OCI-LY1 (cell line): ENCODE data around the gene TBC1D9B.

Source experiments
- H2AFZ ChIP-seq: fragments of 200-600 bp; sonication (generic), shearing (Covaris generic); 2 replicates; pipeline ENCODE4 v1.6.0; 2014; ENCODE audit warnings: antibody characterized with exemption, mild to moderate bottlenecking, low read length
- H3F3A ChIP-seq: fragments of 200-600 bp; sonication (generic), shearing (Covaris generic); 2 replicates; pipeline ENCODE4 v1.6.0; 2014; ENCODE audit warnings: mild to moderate bottlenecking, antibody characterized with exemption, low read length, moderate library complexity; ENCODE audit not compliant: insufficient read depth
- H3K27ac ChIP-seq: fragments of 200-600 bp; sonication (generic); 2 replicates; pipeline ENCODE4 v1.5.1; 2014; ENCODE audit warnings: low read length, mixed run types, mild to moderate bottlenecking, low read depth; ENCODE audit not compliant: poor library complexity, severe bottlenecking
- H3K27me3 ChIP-seq: fragments of 200-600 bp; sonication (generic); 2 replicates; pipeline ENCODE4 v1.6.0; 2014; ENCODE audit warnings: antibody characterized with exemption, mild to moderate bottlenecking, low read length, moderate library complexity; ENCODE audit not compliant: insufficient read depth
- H3K36me3 ChIP-seq: fragments of 200-600 bp; sonication (generic); 2 replicates; pipeline ENCODE4 v1.6.1; 2014; ENCODE audit warnings: mild to moderate bottlenecking, antibody characterized with exemption, low read length, moderate library complexity, mixed read lengths; ENCODE audit not compliant: insufficient read depth
- H3K4me1 ChIP-seq: fragments of 200-600 bp; sonication (generic); 2 replicates; pipeline ENCODE4 v1.5.1; 2014; ENCODE audit warnings: mild to moderate bottlenecking, low read length, moderate library complexity; ENCODE audit not compliant: insufficient read depth, severe bottlenecking
- H3K4me2 ChIP-seq: fragments of 200-600 bp; sonication (generic), shearing (Covaris generic); 2 replicates; pipeline ENCODE4 v1.6.1; 2014; ENCODE audit warnings: low read length
- H3K4me3 ChIP-seq: fragments of 200-600 bp; sonication (generic); 2 replicates; pipeline ENCODE4 v1.5.1; 2014; ENCODE audit warnings: low read length, low read depth, mild to moderate bottlenecking, mixed read lengths; ENCODE audit not compliant: poor library complexity, severe bottlenecking
- H3K79me2 ChIP-seq: fragments of 200-600 bp; shearing (Covaris generic); 2 replicates; pipeline ENCODE4 v1.6.1; 2016; ENCODE audit warnings: mixed run types, low read length, mixed read lengths; ENCODE audit not compliant: insufficient read depth
- H3K9ac ChIP-seq: fragments of 200-600 bp; sonication (generic), shearing (Covaris generic); 2 replicates; pipeline ENCODE4 v1.6.1; 2014; ENCODE audit warnings: mild to moderate bottlenecking, low read length, mixed read lengths
- H3K9me2 ChIP-seq: fragments of 200-600 bp; sonication (generic), shearing (Covaris generic); 2 replicates; pipeline ENCODE4 v1.6.1; 2014; ENCODE audit warnings: low read depth, mild to moderate bottlenecking, low read length, mixed read lengths
- H3K9me3 ChIP-seq: fragments of 200-600 bp; shearing (Covaris generic); 2 replicates; pipeline ENCODE4 v1.6.1; 2014; ENCODE audit warnings: low read length, mixed read lengths
- H4K20me1 ChIP-seq: fragments of 200-600 bp; sonication (generic), shearing (Covaris generic); 2 replicates; pipeline ENCODE4 v1.6.0; 2016; ENCODE audit warnings: mild to moderate bottlenecking, low read length; ENCODE audit not compliant: insufficient read depth
- EZH2 ChIP-seq: fragments of 200-600 bp; sonication (generic), shearing (Covaris generic); IDR thresholded peaks from 2 replicates; pipeline ENCODE4 v1.8.0; 2017; ENCODE audit warnings: borderline replicate concordance, mixed run types, mild to moderate bottlenecking, antibody characterized with exemption, low read length, moderate library complexity, mixed read lengths
- TF ChIP-seq, protein P1 (sequence below): fragments of 200-600 bp; sonication (generic), shearing (Covaris generic); IDR thresholded peaks from 2 replicates; pipeline ENCODE4 v1.5.1; 2017; ENCODE audit warnings: mild to moderate bottlenecking, antibody characterized with exemption, low read length, moderate library complexity, mixed read lengths

Gene TBC1D9B

GRCh38 chr5:179880066-179880650 is 27.5 kb downstream of the TBC1D9B start:
- Histone ChIP-seq H3K27ac (no peak overlapping the region), H4K20me1 (no peaks in the 10 kb centered on the region), H2AFZ (no peak overlapping the region), H3K4me1 (no peaks in the 10 kb centered on the region), H3K9ac (no peak overlapping the region), H3K4me3 (no peak overlapping the region), H3K9me2 (no peaks in the 10 kb centered on the region), H3K27me3 (no peaks in the 10 kb centered on the region), H3K79me2 (no peaks in the 10 kb centered on the region), H3K36me3 (peaks cover 54% of the 10 kb centered on the region), H3K9me3 (peaks cover 20% of the 10 kb centered on the region), H3K4me2 (no peak overlapping the region), H3F3A (no peaks in the 10 kb centered on the region)
- TF ChIP-seq EZH2 = no peak
- TF ChIP-seq, protein P1, sequence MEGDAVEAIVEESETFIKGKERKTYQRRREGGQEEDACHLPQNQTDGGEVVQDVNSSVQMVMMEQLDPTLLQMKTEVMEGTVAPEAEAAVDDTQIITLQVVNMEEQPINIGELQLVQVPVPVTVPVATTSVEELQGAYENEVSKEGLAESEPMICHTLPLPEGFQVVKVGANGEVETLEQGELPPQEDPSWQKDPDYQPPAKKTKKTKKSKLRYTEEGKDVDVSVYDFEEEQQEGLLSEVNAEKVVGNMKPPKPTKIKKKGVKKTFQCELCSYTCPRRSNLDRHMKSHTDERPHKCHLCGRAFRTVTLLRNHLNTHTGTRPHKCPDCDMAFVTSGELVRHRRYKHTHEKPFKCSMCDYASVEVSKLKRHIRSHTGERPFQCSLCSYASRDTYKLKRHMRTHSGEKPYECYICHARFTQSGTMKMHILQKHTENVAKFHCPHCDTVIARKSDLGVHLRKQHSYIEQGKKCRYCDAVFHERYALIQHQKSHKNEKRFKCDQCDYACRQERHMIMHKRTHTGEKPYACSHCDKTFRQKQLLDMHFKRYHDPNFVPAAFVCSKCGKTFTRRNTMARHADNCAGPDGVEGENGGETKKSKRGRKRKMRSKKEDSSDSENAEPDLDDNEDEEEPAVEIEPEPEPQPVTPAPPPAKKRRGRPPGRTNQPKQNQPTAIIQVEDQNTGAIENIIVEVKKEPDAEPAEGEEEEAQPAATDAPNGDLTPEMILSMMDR = no peak

- no peaks in the 10 kb centered on the region for H3K27me3 ChIP-seq
- H2AFZ ChIP-seq = no peak overlapping the region
- no peak overlapping the region for H3K4me2 ChIP-seq
- no peaks in the 10 kb centered on the region for H3F3A ChIP-seq
- H3K79me2 ChIP-seq = no peaks in the 10 kb centered on the region
- TF ChIP-seq, protein P1 = no peak
- TF ChIP-seq EZH2 = no peak
- H3K9me3 ChIP-seq = peaks cover 20% of the 10 kb centered on the region
- H3K36me3 ChIP-seq = peaks cover 54% of the 10 kb centered on the region
- H4K20me1 ChIP-seq = no peaks in the 10 kb centered on the region
- H3K9me2 ChIP-seq = no peaks in the 10 kb centered on the region
- H3K27ac ChIP-seq = no peak overlapping the region
- H3K4me3 ChIP-seq = no peak overlapping the region
- H3K9ac ChIP-seq = no peak overlapping the region
- H3K4me1 ChIP-seq = no peaks in the 10 kb centered on the region
Measured at GRCh38 chr5:179879690-179880010, 28.0 kb downstream of the TBC1D9B start.

DNA sequence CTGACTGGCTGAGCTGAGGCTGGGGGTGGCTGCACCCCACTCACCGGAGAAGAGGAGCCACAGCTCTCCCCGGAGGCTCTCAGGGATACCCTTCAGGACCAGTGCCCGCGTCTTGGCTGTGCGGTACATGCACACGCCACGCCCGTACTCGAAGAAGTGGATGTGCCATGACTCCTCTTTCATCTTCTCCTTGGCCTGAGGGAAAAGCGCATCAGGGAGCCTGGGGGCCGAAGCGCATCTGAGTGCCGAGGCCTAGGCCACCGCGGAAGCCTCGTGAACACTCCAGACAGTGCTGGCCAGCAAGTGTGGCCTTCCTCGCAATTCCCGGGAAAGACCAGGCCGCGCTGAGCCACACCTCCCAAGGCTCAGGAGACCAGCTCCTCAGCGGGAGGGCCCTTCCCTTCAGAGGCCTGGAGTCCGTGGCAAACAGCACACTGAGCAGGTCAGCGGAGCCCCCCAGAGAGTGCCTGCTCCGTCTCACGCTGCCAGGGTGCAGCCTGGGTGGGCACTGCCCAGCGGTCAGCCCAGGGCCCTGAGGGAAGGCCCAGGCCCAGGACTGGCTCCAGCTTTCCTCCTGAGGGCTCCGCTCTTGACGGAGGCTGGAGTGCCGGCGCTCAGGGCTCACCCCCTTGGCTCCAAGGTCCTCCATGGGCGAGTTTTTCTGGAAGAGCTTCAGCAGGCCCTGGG is 28.6 kb downstream of the TBC1D9B start:
- Histone ChIP-seq H3K4me2 (no peak overlapping the region), H3K79me2 (no peaks in the 10 kb centered on the region), H3K27ac (no peak overlapping the region), H3K9me3 (peaks cover 17% of the 10 kb centered on the region), H3K36me3 (peaks cover 52% of the 10 kb centered on the region), H2AFZ (no peak overlapping the region), H3K9me2 (no peaks in the 10 kb centered on the region), H3F3A (no peaks in the 10 kb centered on the region), H3K4me3 (no peak overlapping the region), H3K27me3 (no peaks in the 10 kb centered on the region), H4K20me1 (no peaks in the 10 kb centered on the region), H3K4me1 (no peaks in the 10 kb centered on the region), H3K9ac (no peak overlapping the region)
- TF ChIP-seq, protein P1 = no peak
- TF ChIP-seq EZH2 = no peak
